ENCODE measurements around the gene TNFAIP3. TPM values are rescaled to one million over a fixed set of nuclear protein-coding genes. Genes with fewer than 3 reads are reported as not detected.

TNFAIP3 gene
- total RNA-seq, 1 donor from 2014 or later, result 13.4 TPM

- peak; percentile 42 for DNase-seq
These were observed 702 bp upstream of the TNFAIP3 start for GRCh38 chr6:137866200-137866913.

GRCh38 chr6:137867685-137868509, 838 bp downstream of the TNFAIP3 start:
- peak; percentile 42 for DNase-seq

- DNase-seq, result no peak
These were observed 1.9 kb downstream of the TNFAIP3 start for GRCh38 chr6:137868721-137869548.

- no peak for DNase-seq
These were observed 2.7 kb downstream of the TNFAIP3 start for GRCh38 chr6:137869549-137870307.

GRCh38 chr6:137870308-137870644, 3.2 kb downstream of the TNFAIP3 start:
- no peak for DNase-seq

- peak; percentile 20 for DNase-seq
These were observed 3.7 kb downstream of the TNFAIP3 start for GRCh38 chr6:137870744-137871247.

- DNase-seq, result no peak
These were observed 4.2 kb downstream of the TNFAIP3 start for GRCh38 chr6:137871291-137871690.

- DNase-seq, result peak; percentile 67
These were observed 4.9 kb downstream of the TNFAIP3 start for GRCh38 chr6:137871831-137872454.

GRCh38 chr6:137872581-137873115, 5.6 kb downstream of the TNFAIP3 start:
- no peak for DNase-seq

GRCh38 chr6:137873273-137873762, 6.3 kb downstream of the TNFAIP3 start:
- peak; percentile 79 for DNase-seq

GRCh38 chr6:137874204-137875057, 7.4 kb downstream of the TNFAIP3 start:
- peak; percentile 34 for DNase-seq

- no peak for DNase-seq
These were observed 8.0 kb downstream of the TNFAIP3 start for GRCh38 chr6:137875058-137875520.

GRCh38 chr6:137875606-137876005, 8.5 kb downstream of the TNFAIP3 start:
- no peak for DNase-seq

GRCh38 chr6:137876547-137876946, 9.5 kb downstream of the TNFAIP3 start:
- no peak for DNase-seq

- DNase-seq, result no peak
These were observed 10.1 kb downstream of the TNFAIP3 start for GRCh38 chr6:137877113-137877512.

GRCh38 chr6:137877606-137878005, 10.5 kb downstream of the TNFAIP3 start:
- no peak for DNase-seq

- no peak for DNase-seq
These were observed 11.0 kb downstream of the TNFAIP3 start for GRCh38 chr6:137878029-137878428.

GRCh38 chr6:137878486-137879285, 11.6 kb downstream of the TNFAIP3 start:
- DNase-seq, result no peak

GRCh38 chr6:137879299-137879698, 12.2 kb downstream of the TNFAIP3 start:
- no peak for DNase-seq
